ENCODE results near the gene BSPH1. TPM values are rescaled to one million over a fixed set of nuclear protein-coding genes. Genes with fewer than 3 reads are reported as not detected.

BSPH1 gene
- total and polyA plus RNA-seq, 2 of the 13 experiments (the other 11 are each of a cell fraction or from before 2014, with no cell fraction given): not detected

- TF ChIP-seq ARID5B (CRISPR knock-in tag; IDR thresholded peaks at IDR 0.05) (peak; percentile 82), DBP (CRISPR knock-in tag; IDR thresholded peaks at IDR 0.05; ENCODE audit: not compliant biosample characterization) (peak; percentile 71), YEATS2 (CRISPR knock-in tag; IDR thresholded peaks at IDR 0.05; ENCODE audit: borderline replicate concordance) (peak; percentile 76; the same call in 1 of the 2 replicates), MIXL1 (CRISPR knock-in tag; IDR thresholded peaks at IDR 0.05) (peak; percentile 96), ONECUT2 (CRISPR knock-in tag; IDR thresholded peaks at IDR 0.05) (0 out of 2 replicates have a peak, but pooled peaks have one; percentile 33), TEAD2 (CRISPR knock-in tag; IDR thresholded peaks at IDR 0.05) (peak; percentile 58; the same call in 1 of the 2 replicates), ZNF800 (CRISPR knock-in tag; IDR thresholded peaks at IDR 0.05) (peak; percentile 91), ZSCAN12 (CRISPR knock-in tag; IDR thresholded peaks at IDR 0.05) (peak; percentile 73; the same call in 1 of the 2 replicates), ZBTB33 (CRISPR knock-in tag; IDR thresholded peaks at IDR 0.05) (peak; percentile 81), ETV5 (CRISPR knock-in tag; IDR thresholded peaks at IDR 0.05; ENCODE audit: borderline replicate concordance) (peak; percentile 56; the same call in 1 of the 2 replicates), IRF2 (CRISPR knock-in tag; IDR thresholded peaks at IDR 0.05) (peak; percentile 96), HOXA3 (CRISPR knock-in tag; IDR thresholded peaks at IDR 0.05) (peak; percentile 81), KDM2A (CRISPR knock-in tag; IDR thresholded peaks at IDR 0.05; ENCODE audit: borderline replicate concordance, low read depth) (peak; percentile 89), ZNF773 (CRISPR knock-in tag; IDR thresholded peaks at IDR 0.05; ENCODE audit: borderline replicate concordance) (0 out of 2 replicates have a peak, but pooled peaks have one; percentile 33), SAP130 (CRISPR knock-in tag; IDR thresholded peaks at IDR 0.05; ENCODE audit: low read depth) (peak; percentile 82)
- TF ChIP-seq, protein P1, sequence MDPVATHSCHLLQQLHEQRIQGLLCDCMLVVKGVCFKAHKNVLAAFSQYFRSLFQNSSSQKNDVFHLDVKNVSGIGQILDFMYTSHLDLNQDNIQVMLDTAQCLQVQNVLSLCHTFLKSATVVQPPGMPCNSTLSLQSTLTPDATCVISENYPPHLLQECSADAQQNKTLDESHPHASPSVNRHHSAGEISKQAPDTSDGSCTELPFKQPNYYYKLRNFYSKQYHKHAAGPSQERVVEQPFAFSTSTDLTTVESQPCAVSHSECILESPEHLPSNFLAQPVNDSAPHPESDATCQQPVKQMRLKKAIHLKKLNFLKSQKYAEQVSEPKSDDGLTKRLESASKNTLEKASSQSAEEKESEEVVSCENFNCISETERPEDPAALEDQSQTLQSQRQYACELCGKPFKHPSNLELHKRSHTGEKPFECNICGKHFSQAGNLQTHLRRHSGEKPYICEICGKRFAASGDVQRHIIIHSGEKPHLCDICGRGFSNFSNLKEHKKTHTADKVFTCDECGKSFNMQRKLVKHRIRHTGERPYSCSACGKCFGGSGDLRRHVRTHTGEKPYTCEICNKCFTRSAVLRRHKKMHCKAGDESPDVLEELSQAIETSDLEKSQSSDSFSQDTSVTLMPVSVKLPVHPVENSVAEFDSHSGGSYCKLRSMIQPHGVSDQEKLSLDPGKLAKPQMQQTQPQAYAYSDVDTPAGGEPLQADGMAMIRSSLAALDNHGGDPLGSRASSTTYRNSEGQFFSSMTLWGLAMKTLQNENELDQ (CRISPR knock-in tag; IDR thresholded peaks at IDR 0.05; ENCODE audit: borderline replicate concordance): 0 out of 2 replicates have a peak, but pooled peaks have one; percentile 76
- TF ChIP-seq, protein P2, sequence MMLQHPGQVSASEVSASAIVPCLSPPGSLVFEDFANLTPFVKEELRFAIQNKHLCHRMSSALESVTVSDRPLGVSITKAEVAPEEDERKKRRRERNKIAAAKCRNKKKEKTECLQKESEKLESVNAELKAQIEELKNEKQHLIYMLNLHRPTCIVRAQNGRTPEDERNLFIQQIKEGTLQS (CRISPR knock-in tag; IDR thresholded peaks at IDR 0.05): peak; percentile 38; the same call in 1 of the 2 replicates
- TF ChIP-seq, protein P3, sequence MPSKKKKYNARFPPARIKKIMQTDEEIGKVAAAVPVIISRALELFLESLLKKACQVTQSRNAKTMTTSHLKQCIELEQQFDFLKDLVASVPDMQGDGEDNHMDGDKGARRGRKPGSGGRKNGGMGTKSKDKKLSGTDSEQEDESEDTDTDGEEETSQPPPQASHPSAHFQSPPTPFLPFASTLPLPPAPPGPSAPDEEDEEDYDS (CRISPR knock-in tag; IDR thresholded peaks at IDR 0.05): peak; percentile 76
Observed at GRCh38 chr19:47920107-47920506, 71.9 kb downstream of the BSPH1 start (continued).
